HEK293 (cell line): ENCODE data around the gene LAD1.

Experiments
- CTCF ChIA-PET: fragments of 350-600 bp; formaldehyde crosslinking; extraction: SDS; loops from one replicate; lab custom pipeline; 2021; ENCODE audit warnings: antibody characterized with exemption; lab: Yijun Ruan, JAX
- POLR2A ChIA-PET: fragments of 300-600 bp; formaldehyde crosslinking; extraction: SDS; loops from one replicate; lab custom pipeline; 2020; ENCODE audit warnings: antibody characterized with exemption, inconsistent platforms; lab: Yijun Ruan, JAX
- H3K27ac ChIP-seq: fragments of 200-500 bp; sonication (Bioruptor generic); 2 replicates; pipeline ENCODE4 v1.5.1; 2014; ENCODE audit warnings: low read depth, low read length, control low read depth, inconsistent platforms; ENCODE audit errors: extremely low read depth
- H3K36me3 ChIP-seq, 2 experiments: fragments of 200-500 bp in 1 of 2; sonication (Bioruptor generic) in 1 of 2; 1 replicate in 1 of 2; 2 replicates in 1 of 2; pipeline ENCODE4 v1.5.1; 2014 to 2017; ENCODE audit warnings: inconsistent platforms in 2 of 2, low read length in 2 of 2; ENCODE audit not compliant: control insufficient read depth in 2 of 2, insufficient read depth in 1 of 2
- H3K4me1 ChIP-seq: fragments of 200-500 bp; sonication (Bioruptor generic); 2 replicates; pipeline ENCODE4 v1.5.1; 2014; ENCODE audit warnings: mild to moderate bottlenecking, low read length, inconsistent platforms; ENCODE audit not compliant: control insufficient read depth, insufficient read depth
- H3K4me3 ChIP-seq: 2 replicates; pipeline ENCODE4 v1.5.1; 2011; ENCODE audit warnings: low read depth, mild to moderate bottlenecking, control low read depth, low read length, moderate library complexity
- H3K9me3 ChIP-seq: fragments of 200-500 bp; sonication (Bioruptor generic); 2 replicates; pipeline ENCODE4 v1.5.1; 2014; ENCODE audit warnings: low read depth, low read length, inconsistent platforms; ENCODE audit not compliant: control insufficient read depth, insufficient read depth
- EGR2 ChIP-seq: fragments of 450-650 bp; formaldehyde crosslinking; IDR thresholded peaks from 2 replicates; pipeline ENCODE4 v1.5.1; 2016; ENCODE audit warnings: low read depth, missing biosample characterization, missing genetic modification characterization
- INSM2 ChIP-seq: fragments of 450-650 bp; formaldehyde crosslinking; IDR thresholded peaks from 2 replicates; pipeline ENCODE4 v1.5.1; 2016; ENCODE audit warnings: missing biosample characterization, missing genetic modification characterization
- PRDM2 ChIP-seq: fragments of 450-650 bp; formaldehyde crosslinking; IDR thresholded peaks from 2 replicates; pipeline ENCODE4 v1.5.1; 2016; ENCODE audit warnings: missing biosample characterization, missing genetic modification characterization, borderline replicate concordance
- SP2 ChIP-seq: fragments of 450-650 bp; formaldehyde crosslinking; IDR thresholded peaks from 2 replicates; pipeline ENCODE4 v1.5.1; 2016; ENCODE audit warnings: missing biosample characterization, missing genetic modification characterization
- TCF7L2 ChIP-seq: IDR thresholded peaks from 2 replicates; pipeline ENCODE4 v1.6.1; 2011; ENCODE audit warnings: low read depth, mild to moderate bottlenecking, inconsistent platforms, low read length, moderate library complexity, borderline replicate concordance
- YY2 ChIP-seq: fragments of 450-650 bp; formaldehyde crosslinking; IDR thresholded peaks from 2 replicates; pipeline ENCODE4 v1.5.1; 2016; ENCODE audit warnings: missing biosample characterization, missing genetic modification characterization
- ZFHX2 ChIP-seq: fragments of 450-650 bp; formaldehyde crosslinking; conservative IDR thresholded peaks from 2 replicates; pipeline ENCODE4 v1.5.1; 2016; ENCODE audit warnings: missing biosample characterization, missing genetic modification characterization
- ZFP69B ChIP-seq: fragments of 450-650 bp; formaldehyde crosslinking; IDR thresholded peaks from 2 replicates; pipeline ENCODE4 v1.5.1; 2016; ENCODE audit warnings: missing biosample characterization, missing genetic modification characterization
- ZNF175 ChIP-seq: fragments of 450-650 bp; formaldehyde crosslinking; IDR thresholded peaks from 2 replicates; pipeline ENCODE4 v1.5.1; 2016; ENCODE audit warnings: missing biosample characterization, missing genetic modification characterization
- ZNF274 ChIP-seq, 2 experiments: fragments of 200-500 bp in 1 of 2; fragments of 450-650 bp in 1 of 2; sonication (Bioruptor generic) in 1 of 2; formaldehyde crosslinking in 1 of 2; IDR thresholded peaks; 2 replicates each; pipeline versions ENCODE4 v1.5.1 to v1.6.1; 2014 to 2016; ENCODE audit warnings: borderline replicate concordance in 1 of 2, inconsistent platforms in 1 of 2, low read length in 1 of 2, missing biosample characterization in 1 of 2, missing genetic modification characterization in 1 of 2
- ZNF324 ChIP-seq: fragments of 450-650 bp; formaldehyde crosslinking; IDR thresholded peaks from 2 replicates; pipeline ENCODE4 v1.5.1; 2016; ENCODE audit warnings: missing biosample characterization, missing genetic modification characterization
- ZNF366 ChIP-seq: fragments of 450-650 bp; formaldehyde crosslinking; conservative IDR thresholded peaks from 2 replicates; pipeline ENCODE4 v1.5.1; 2016; ENCODE audit warnings: missing biosample characterization, missing genetic modification characterization
- ZNF37A ChIP-seq: fragments of 450-650 bp; IDR thresholded peaks from 2 replicates; pipeline ENCODE4 v1.5.1; 2018; ENCODE audit warnings: missing biosample characterization, missing genetic modification characterization
- ZNF426 ChIP-seq: fragments of 450-650 bp; formaldehyde crosslinking; IDR thresholded peaks from 2 replicates; pipeline ENCODE4 v1.5.1; 2017; ENCODE audit warnings: missing biosample characterization, missing genetic modification characterization, mild to moderate bottlenecking, inconsistent platforms, moderate library complexity
- ZNF530 ChIP-seq: fragments of 450-650 bp; formaldehyde crosslinking; IDR thresholded peaks from 2 replicates; pipeline ENCODE4 v1.5.1; 2016; ENCODE audit warnings: low read depth, missing biosample characterization, missing genetic modification characterization
- ZNF629 ChIP-seq: fragments of 450-650 bp; formaldehyde crosslinking; IDR thresholded peaks from 2 replicates; pipeline ENCODE4 v1.5.1; 2017; ENCODE audit warnings: missing biosample characterization, missing genetic modification characterization
- ZNF76 ChIP-seq: fragments of 450-650 bp; formaldehyde crosslinking; IDR thresholded peaks from 2 replicates; pipeline ENCODE4; 2016; ENCODE audit warnings: low read depth, missing biosample characterization, missing genetic modification characterization, borderline replicate concordance
- ZNF785 ChIP-seq: fragments of 450-650 bp; formaldehyde crosslinking; IDR thresholded peaks from 2 replicates; pipeline ENCODE4 v1.5.1; 2016; ENCODE audit warnings: missing biosample characterization, missing genetic modification characterization
- ZNF837 ChIP-seq: fragments of 450-650 bp; formaldehyde crosslinking; IDR thresholded peaks from 2 replicates; pipeline ENCODE4 v1.5.1; 2016; ENCODE audit warnings: missing biosample characterization, missing genetic modification characterization
- ZNF843 ChIP-seq: fragments of 450-650 bp; formaldehyde crosslinking; IDR thresholded peaks from 2 replicates; pipeline ENCODE4 v1.5.1; 2016; ENCODE audit warnings: missing biosample characterization, missing genetic modification characterization

Gene LAD1

DNA sequence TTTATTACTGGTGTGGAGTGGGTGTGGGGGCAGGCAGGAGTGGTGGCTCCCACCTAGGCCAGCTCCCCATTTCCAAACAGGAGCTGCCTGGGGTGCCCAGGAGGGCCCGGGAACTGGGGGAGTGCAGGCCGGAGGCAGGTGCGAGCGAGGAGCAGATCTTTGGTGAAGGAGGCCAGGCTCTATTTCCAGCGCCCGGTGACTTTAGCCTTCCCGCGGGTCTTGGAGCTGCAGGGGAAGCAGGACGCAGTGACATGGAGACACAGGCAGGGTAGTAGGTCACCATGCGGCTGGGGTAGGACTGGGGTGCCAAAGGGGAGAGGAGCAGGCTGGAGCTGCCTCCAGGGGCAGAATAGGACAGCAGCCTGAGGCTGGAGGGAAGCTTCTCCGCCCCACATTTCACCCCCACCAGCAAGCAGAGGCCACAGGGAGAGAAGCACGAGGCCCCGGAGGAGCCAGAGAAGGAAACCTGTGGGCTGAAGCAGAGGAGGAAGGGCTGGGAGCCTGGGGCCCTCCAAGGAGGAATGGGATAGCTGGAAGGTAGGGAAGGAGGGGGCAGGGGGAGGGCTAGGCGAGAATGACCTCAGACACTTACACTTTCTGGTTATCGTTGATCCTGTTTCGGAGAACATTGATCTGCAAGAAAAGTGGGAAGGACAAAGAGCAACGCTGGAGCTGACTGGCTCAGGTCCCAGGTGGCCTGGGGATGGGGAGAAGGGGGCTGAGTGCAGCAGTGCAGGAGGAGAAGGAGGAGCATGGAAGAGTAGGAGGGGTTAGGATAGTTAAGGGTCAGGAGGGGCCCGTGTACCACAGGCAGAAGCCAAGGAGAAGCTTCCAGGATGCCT, 39.9 kb downstream of the LAD1 start:
- ChIA-PET POLR2A (no interaction called here), CTCF (interaction anchor here (0.6 to 8.3 kb wide), 11 partner anchors 9 to 826 kb away, joined by 3 to 145 read pairs (median 4); no protein-coding TSS in a partner anchor)
- Histone ChIP-seq H3K4me3 (no peak overlapping the region), H3K4me1 (no peaks in the 10 kb centered on the region), H3K27ac (no peak overlapping the region), H3K9me3 (no peaks in the 10 kb centered on the region), H3K36me3 (no peaks in the 10 kb centered on the region)
- no peak for TF ChIP-seq ZNF274 (IDR thresholded peaks at IDR 0.05; ENCODE audit: low read length)
- no peak for TF ChIP-seq ZNF274 (tag by site-specific recombination; IDR thresholded peaks at IDR 0.05; ENCODE audit: borderline replicate concordance)
- TF ChIP-seq ZNF530 (tag by site-specific recombination): no peak
- TF ChIP-seq SP2 (tag by site-specific recombination): no peak
- no peak for TF ChIP-seq ZNF837
- TF ChIP-seq ZFHX2 (tag by site-specific recombination): peak; percentile 64
- no peak for TF ChIP-seq PRDM2 (tag by site-specific recombination)
- peak; percentile 81 for TF ChIP-seq EGR2 (tag by site-specific recombination)

- H3K4me3 ChIP-seq: no peak overlapping the region
- ChIA-PET POLR2A (no interaction called here), CTCF (interaction anchor here (0.8 to 8.3 kb wide), 7 partner anchors 9 to 239 kb away, joined by 3 to 145 read pairs (median 7); no protein-coding TSS in a partner anchor)
- H3K4me1 ChIP-seq: no peaks in the 10 kb centered on the region
- no peaks in the 10 kb centered on the region for H3K36me3 ChIP-seq
- no peak overlapping the region for H3K27ac ChIP-seq
- no peaks in the 10 kb centered on the region for H3K9me3 ChIP-seq
- TF ChIP-seq TCF7L2: no peak
- no peak for TF ChIP-seq ZNF37A (tag by site-specific recombination)
- no peak for TF ChIP-seq ZFP69B (tag by site-specific recombination)
- TF ChIP-seq ZNF426 (tag by site-specific recombination): no peak
- no peak for TF ChIP-seq ZNF175 (tag by site-specific recombination)
- TF ChIP-seq ZNF843 (tag by site-specific recombination): no peak
- TF ChIP-seq ZNF785: no peak
- no peak for TF ChIP-seq ZNF324 (tag by site-specific recombination)
- TF ChIP-seq ZNF76 (tag by site-specific recombination): no peak
- no peak for TF ChIP-seq YY2
- no peak for TF ChIP-seq INSM2 (tag by site-specific recombination)
- TF ChIP-seq ZNF366 (tag by site-specific recombination): no peak
- no peak for TF ChIP-seq ZNF629
These were observed 40.5 kb downstream of the LAD1 start for GRCh38 chr1:201358596-201358995.
